ENCODE measurements around the gene UBAC1. TPM values are rescaled to one million over a fixed set of nuclear protein-coding genes. Genes with fewer than 3 reads are reported as not detected.
"Not testable (repeated sequence)": the region's sequence is repeated elsewhere in the genome, so short reads cannot be mapped to it uniquely, and the experiment has no call there.

UBAC1 gene
- total RNA-seq, 2 experiments from 2014 or later: 29.3 to 31.9 TPM

- POLR2A ChIA-PET: no interaction called here
- H3K36me3 Mint-ChIP-seq (ENCODE audit: low read depth): peaks cover 47% of the 10 kb centered on the region
- peaks cover 9% of the 10 kb centered on the region for H3K9me3 Mint-ChIP-seq (ENCODE audit: insufficient read depth)
- ATAC-seq (no peak), DNase-seq (no peak)
- peaks cover 41% of the 10 kb centered on the region for H3K4me1 Mint-ChIP-seq (ENCODE audit: low read depth)
- H3K27ac Mint-ChIP-seq: no peak overlapping the region
- CTCF ChIA-PET: no interaction called here
- no peaks in the 10 kb centered on the region for H3K27me3 Mint-ChIP-seq (ENCODE audit: low read depth)
- H3K4me3 Mint-ChIP-seq: no peak overlapping the region
These were observed 57.2 kb downstream of the UBAC1 start for GRCh38 chr9:135903786-135904520.

- Mint-ChIP-seq H3K36me3 (ENCODE audit: low read depth) (peaks cover 46% of the 10 kb centered on the region), H3K9me3 (ENCODE audit: insufficient read depth) (peaks cover 12% of the 10 kb centered on the region), H3K27ac (no peak overlapping the region), H3K4me3 (no peak overlapping the region), H3K27me3 (ENCODE audit: low read depth) (no peaks in the 10 kb centered on the region), H3K4me1 (ENCODE audit: low read depth) (peaks cover 40% of the 10 kb centered on the region)
- POLR2A ChIA-PET: no interaction called here
- DNase-seq: no peak
- ATAC-seq: no peak
- CTCF ChIA-PET: no interaction called here
These were observed 57.9 kb downstream of the UBAC1 start for GRCh38 chr9:135903358-135903656.

- ChIA-PET POLR2A (no interaction called here), CTCF (no interaction called here)
- no peak overlapping the region for H3K4me3 Mint-ChIP-seq
These were observed 58.4 kb downstream of the UBAC1 start for GRCh38 chr9:135902655-135903357.

DNA sequence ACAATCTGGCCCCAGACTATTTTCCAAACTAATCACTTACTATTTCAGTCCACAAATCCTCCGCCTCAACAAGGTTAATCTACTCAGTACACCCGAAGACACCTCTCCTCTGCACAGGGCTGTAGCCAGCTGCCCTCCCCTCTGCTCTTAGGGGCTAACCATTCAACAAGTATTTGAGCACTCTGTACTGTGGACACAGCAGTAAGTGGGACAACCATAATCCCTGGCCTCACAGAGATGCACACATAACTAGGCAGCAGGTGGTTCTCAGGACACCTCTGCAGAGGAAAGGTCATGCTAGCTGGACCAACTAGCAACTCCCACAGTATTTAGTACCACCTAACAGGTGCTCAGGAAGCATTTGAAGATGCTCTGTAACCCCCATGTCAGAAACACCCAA lies 59.3 kb downstream of the UBAC1 start:
- no peak for DNase-seq
- no peak overlapping the region for H3K4me3 Mint-ChIP-seq
- CTCF ChIA-PET: no interaction called here
- peaks cover 41% of the 10 kb centered on the region for H3K4me1 Mint-ChIP-seq (ENCODE audit: low read depth)
- H3K27me3 Mint-ChIP-seq (ENCODE audit: low read depth): no peaks in the 10 kb centered on the region
- peaks cover 46% of the 10 kb centered on the region for H3K36me3 Mint-ChIP-seq (ENCODE audit: low read depth)
- H3K27ac Mint-ChIP-seq: no peak overlapping the region
- ATAC-seq: no peak
- POLR2A ChIA-PET: no interaction called here
- peaks cover 12% of the 10 kb centered on the region for H3K9me3 Mint-ChIP-seq (ENCODE audit: insufficient read depth)

More at GRCh38 chr9:135902655-135903357, 58.4 kb downstream of the UBAC1 start:
- Mint-ChIP-seq H3K4me1 (ENCODE audit: low read depth) (peaks cover 41% of the 10 kb centered on the region), H3K27ac (no peak overlapping the region), H3K36me3 (ENCODE audit: low read depth) (peaks cover 46% of the 10 kb centered on the region), H3K9me3 (ENCODE audit: insufficient read depth) (peaks cover 12% of the 10 kb centered on the region), H3K27me3 (ENCODE audit: low read depth) (no peaks in the 10 kb centered on the region)
- ATAC-seq (no peak), DNase-seq (no peak)

- no peak overlapping the region for H3K4me3 Mint-ChIP-seq
These were observed 60.0 kb downstream of the UBAC1 start for GRCh38 chr9:135901031-135901758.

GRCh38 chr9:135898634-135899407 lies 62.4 kb downstream of the UBAC1 start:
- Mint-ChIP-seq H3K36me3 (ENCODE audit: low read depth) (peaks cover 30% of the 10 kb centered on the region), H3K4me1 (ENCODE audit: low read depth) (peaks cover 34% of the 10 kb centered on the region), H3K27ac (no peak overlapping the region), H3K4me3 (no peak overlapping the region), H3K27me3 (ENCODE audit: low read depth) (no peaks in the 10 kb centered on the region), H3K9me3 (ENCODE audit: insufficient read depth) (peaks cover 12% of the 10 kb centered on the region)
- CTCF ChIA-PET: no interaction called here
- no peak for ATAC-seq
- POLR2A ChIA-PET: no interaction called here
- DNase-seq: no peak

More at GRCh38 chr9:135901031-135901758, 60.0 kb downstream of the UBAC1 start:
- Mint-ChIP-seq H3K36me3 (ENCODE audit: low read depth) (peaks cover 45% of the 10 kb centered on the region), H3K27ac (no peak overlapping the region), H3K27me3 (ENCODE audit: low read depth) (no peaks in the 10 kb centered on the region), H3K9me3 (ENCODE audit: insufficient read depth) (peaks cover 12% of the 10 kb centered on the region), H3K4me1 (ENCODE audit: low read depth) (peaks cover 44% of the 10 kb centered on the region)
- CTCF ChIA-PET: no interaction called here
- POLR2A ChIA-PET: no interaction called here
- DNase-seq (no peak), ATAC-seq (no peak)

GRCh38 chr9:135896626-135897025 lies 64.5 kb downstream of the UBAC1 start:
- no peak for ATAC-seq
- Mint-ChIP-seq H3K4me3 (no peak overlapping the region), H3K27ac (no peak overlapping the region), H3K36me3 (ENCODE audit: low read depth) (peaks cover 19% of the 10 kb centered on the region), H3K9me3 (ENCODE audit: insufficient read depth) (peaks cover 12% of the 10 kb centered on the region), H3K4me1 (ENCODE audit: low read depth) (peaks cover 41% of the 10 kb centered on the region), H3K27me3 (ENCODE audit: low read depth) (no peaks in the 10 kb centered on the region)
- no peak for DNase-seq
- POLR2A ChIA-PET: no interaction called here
- CTCF ChIA-PET: interaction anchor here (1.7 kb wide), 1 partner anchor 33 kb away, joined by 5 read pairs; no protein-coding TSS in a partner anchor

DNA sequence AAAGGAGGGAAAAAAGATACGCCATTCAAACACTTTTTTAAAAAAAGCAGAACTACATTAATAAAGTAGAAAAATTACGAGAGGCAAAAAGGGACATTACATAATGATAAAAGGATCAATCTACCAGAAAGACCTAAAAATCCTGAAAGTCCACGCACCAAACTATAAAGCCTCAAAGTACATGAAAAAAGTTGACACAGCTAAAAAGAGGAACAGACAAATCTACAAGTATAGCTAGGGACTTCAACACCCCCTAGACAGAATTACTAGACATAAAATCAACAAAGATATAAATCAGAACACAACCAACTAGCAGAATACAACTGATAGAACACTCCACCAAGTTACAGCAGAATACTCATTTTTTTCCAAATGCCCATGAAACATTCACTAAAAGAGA lies 65.0 kb downstream of the UBAC1 start:
- Mint-ChIP-seq H3K4me1 (ENCODE audit: low read depth) (peaks cover 40% of the 10 kb centered on the region), H3K36me3 (ENCODE audit: low read depth) (peaks cover 15% of the 10 kb centered on the region), H3K27me3 (ENCODE audit: low read depth) (no peaks in the 10 kb centered on the region), H3K27ac (no peak overlapping the region), H3K4me3 (no peak overlapping the region), H3K9me3 (ENCODE audit: insufficient read depth) (peaks cover 11% of the 10 kb centered on the region)
- ATAC-seq (no peak), DNase-seq (no peak)
- ChIA-PET CTCF (interaction anchor here (1.7 kb wide), 1 partner anchor 32 kb away, joined by 5 read pairs; no protein-coding TSS in a partner anchor), POLR2A (no interaction called here)

DNA sequence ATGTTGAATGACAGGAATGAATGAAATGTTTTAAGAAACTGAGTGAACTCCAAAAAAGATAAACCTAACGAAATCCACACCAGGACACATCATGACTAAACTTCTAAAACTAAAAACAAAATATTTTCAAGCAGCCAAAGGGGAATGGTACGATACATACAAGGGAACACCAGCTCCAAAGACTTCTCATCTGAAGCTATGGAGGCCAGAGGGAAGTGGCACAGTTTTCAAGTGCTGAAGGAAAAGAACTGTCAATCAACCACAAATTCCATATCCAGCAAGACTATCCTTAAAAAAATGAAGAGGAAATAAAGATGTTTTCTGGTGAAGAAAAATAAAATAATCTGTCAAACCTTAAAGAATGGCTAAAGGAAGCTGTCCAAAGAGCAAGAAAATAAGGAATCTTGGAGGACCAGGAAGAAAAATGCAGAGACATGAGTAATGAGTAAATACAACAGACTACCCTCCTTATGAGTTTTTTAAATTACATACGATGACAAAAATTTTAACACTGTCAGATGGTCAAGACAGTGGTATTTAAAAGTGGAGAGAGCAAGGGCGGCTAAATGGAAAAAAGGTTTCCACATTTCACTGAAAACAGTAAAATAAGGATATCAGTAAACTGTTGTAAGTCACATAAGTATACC lies 65.8 kb downstream of the UBAC1 start:
- ChIA-PET POLR2A (no interaction called here), CTCF (no interaction called here)
- H3K27ac Mint-ChIP-seq: no peak overlapping the region
- peaks cover 40% of the 10 kb centered on the region for H3K4me1 Mint-ChIP-seq (ENCODE audit: low read depth)
- ATAC-seq (no peak), DNase-seq (no peak)
- peaks cover 12% of the 10 kb centered on the region for H3K36me3 Mint-ChIP-seq (ENCODE audit: low read depth)
- H3K9me3 Mint-ChIP-seq (ENCODE audit: insufficient read depth): peaks cover 8% of the 10 kb centered on the region
- H3K4me3 Mint-ChIP-seq: no peak overlapping the region
- H3K27me3 Mint-ChIP-seq (ENCODE audit: low read depth): no peaks in the 10 kb centered on the region

DNA sequence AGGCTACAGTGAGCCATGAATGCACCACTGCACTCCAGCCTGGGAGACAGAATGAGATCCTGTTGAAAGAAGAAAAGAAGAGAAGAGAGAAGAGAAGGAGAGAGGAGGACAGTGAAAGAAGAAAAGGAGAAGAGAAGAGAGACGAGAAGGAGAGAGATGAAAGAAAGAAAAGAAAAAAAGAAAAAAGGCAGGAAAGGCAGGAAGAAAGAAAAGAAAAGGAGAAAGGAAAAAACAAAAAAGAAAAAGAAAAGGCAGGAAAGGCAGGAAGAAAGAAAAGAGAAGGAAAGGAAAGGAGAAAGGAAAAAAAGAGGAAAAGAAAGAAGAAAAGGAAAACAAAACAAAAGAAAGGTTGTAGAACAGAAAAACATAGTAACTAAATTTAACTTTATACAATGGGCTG lies 68.1 kb downstream of the UBAC1 start:
- H3K27ac Mint-ChIP-seq: no peak overlapping the region
- no peak for ATAC-seq

DNA sequence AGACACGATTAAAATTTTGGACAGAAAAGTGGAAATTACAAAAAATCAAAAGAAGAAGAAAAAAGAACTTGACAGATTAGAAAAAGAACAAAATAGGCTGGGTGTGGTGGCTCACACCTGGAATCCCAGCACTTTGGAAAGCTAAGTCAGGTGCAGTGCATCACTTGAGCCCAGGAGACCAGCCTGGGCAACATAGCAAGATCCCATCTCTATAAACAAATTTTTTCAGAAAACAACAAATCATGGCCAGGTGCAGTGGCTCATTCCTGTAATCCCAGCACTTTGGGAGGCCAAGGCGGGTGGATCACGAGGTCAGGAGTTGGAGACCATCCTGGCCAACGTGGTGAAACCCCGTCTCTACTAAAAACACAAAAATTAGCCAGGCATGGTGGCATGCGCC lies 68.8 kb downstream of the UBAC1 start:
- H3K9me3 Mint-ChIP-seq (ENCODE audit: insufficient read depth); H3K27me3 Mint-ChIP-seq (ENCODE audit: low read depth); CTCF ChIA-PET; H3K27ac Mint-ChIP-seq; H3K4me3 Mint-ChIP-seq; ATAC-seq; DNase-seq; H3K36me3 Mint-ChIP-seq (ENCODE audit: low read depth); POLR2A ChIA-PET: not testable (repeated sequence)
- H3K4me1 Mint-ChIP-seq (ENCODE audit: low read depth): peaks cover 43% of the 10 kb centered on the region

More for the DNA sequence above, 68.1 kb downstream of the UBAC1 start:
- ChIA-PET POLR2A (no interaction called here), CTCF (no interaction called here)
- DNase-seq: no peak
- Mint-ChIP-seq H3K36me3 (ENCODE audit: low read depth) (no peaks in the 10 kb centered on the region), H3K4me3 (no peak overlapping the region), H3K27me3 (ENCODE audit: low read depth) (no peaks in the 10 kb centered on the region), H3K4me1 (ENCODE audit: low read depth) (peaks cover 38% of the 10 kb centered on the region), H3K9me3 (ENCODE audit: insufficient read depth) (no peaks in the 10 kb centered on the region)
